ENCODE data around the gene USP22. TPM values are rescaled to one million over a fixed set of nuclear protein-coding genes. Genes with fewer than 3 reads are reported as not detected.

The USP22 gene
- total RNA-seq, 2 donors from 2014 or later: 175 to 195 TPM

- H3K36me3 Mint-ChIP-seq (ENCODE audit: insufficient read depth in 2 of 2): no peaks in the 10 kb centered on the region
- ATAC-seq (replicated peaks in 1 of 2) (no peak), DNase-seq (no peak)
- H3K9me3 Mint-ChIP-seq: no peaks in the 10 kb centered on the region
- H3K4me1 Mint-ChIP-seq (ENCODE audit: low read depth): peaks cover 8% of the 10 kb centered on the region
- H3K27ac Mint-ChIP-seq: no peak overlapping the region
- peaks cover 29% of the 10 kb centered on the region for H3K27me3 Mint-ChIP-seq (ENCODE audit: low read depth)
- no peak overlapping the region for H3K4me3 Mint-ChIP-seq
These were observed 90.6 kb downstream of the USP22 start for GRCh38 chr17:20952183-20952582.

Other genes starting within 250 kb of the USP22 start
- gene DHRS7B, start 84.0 kb upstream of the USP22 start, total RNA-seq: 10 to 100 TPM; 19.5 to 21.4 TPM
- 10 to 100 TPM; 21.4 to 25.9 TPM for gene TMEM11, start 171.2 kb upstream of the USP22 start, total RNA-seq
- 1 to 10 TPM; 7.4 to 8.8 TPM for gene NATD1, start 210.4 kb upstream of the USP22 start, total RNA-seq
- gene MAP2K3, start 241.7 kb upstream of the USP22 start, total RNA-seq: 100 to 1,000 TPM; 104 to 107 TPM